Measurements from ENCODE around the gene SFXN4. TPM values are rescaled to one million over a fixed set of nuclear protein-coding genes. Genes with fewer than 3 reads are reported as not detected.
A peak's percentile ranks its signal among the peaks of the same experiment; 100 is the strongest.
"Not testable (repeated sequence)": the region's sequence is repeated elsewhere in the genome, so short reads cannot be mapped to it uniquely, and the experiment has no call there.

The SFXN4 gene
- polyA plus RNA-seq, 4 donors, result 35.4 to 63.7 (median 54.4) TPM

DNA sequence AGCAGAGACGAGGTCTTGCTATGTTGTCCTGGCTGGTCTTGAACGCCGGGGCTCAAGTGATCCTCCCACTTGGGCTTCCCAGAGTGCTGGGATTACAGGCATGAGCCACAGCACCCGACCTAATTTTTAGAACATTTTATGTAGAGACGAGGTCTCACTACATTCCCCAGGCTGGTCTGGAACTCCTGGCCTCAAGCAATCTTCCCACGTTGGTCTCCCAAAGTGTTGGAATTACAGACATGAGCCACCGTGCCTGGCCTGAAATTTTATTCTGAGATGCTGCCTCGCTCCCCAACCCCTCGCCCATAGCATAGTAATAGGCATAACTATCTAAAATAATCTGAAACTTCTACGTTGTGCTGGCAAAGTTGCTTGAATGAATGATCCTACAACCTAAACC, 21.9 kb downstream of the SFXN4 start:
- WGBS, 3 donors, result 85 to 96% (median 94%) methylated on average over 10 of the region's 10 CpGs
- no peak for FAIRE-seq
- H3K4me3 ChIP-seq (ENCODE audit: low read depth in 1 of 3, low read length in 3 of 3), result no peak overlapping the region
- DNase-seq, result no peak
- peaks cover 0 to 3% (median 0%) of the 10 kb centered on the region in 3 donors for H3K4me1 ChIP-seq (ENCODE audit: control insufficient read depth in 3 of 3, insufficient read depth in 2 of 3, low read depth in 1 of 3, low read length in 2 of 3)
- H3K36me3 ChIP-seq (ENCODE audit: control insufficient read depth in 3 of 3, insufficient read depth in 2 of 3, low read depth in 1 of 3, low read length in 3 of 3), result peaks cover 2 to 69% (median 2%) of the 10 kb centered on the region in 3 donors
- no peaks in the 10 kb centered on the region for H3K27me3 ChIP-seq (ENCODE audit: control insufficient read depth in 3 of 3, insufficient read depth in 3 of 3, low read length in 3 of 3)
- H3K9me3 ChIP-seq (ENCODE audit: control insufficient read depth in 2 of 2, insufficient read depth in 1 of 2, low read depth in 1 of 2, low read length in 1 of 2), result no peaks in the 10 kb centered on the region
- no peak overlapping the region for H3K27ac ChIP-seq (ENCODE audit: low read depth in 1 of 3, low read length in 2 of 3)

DNA sequence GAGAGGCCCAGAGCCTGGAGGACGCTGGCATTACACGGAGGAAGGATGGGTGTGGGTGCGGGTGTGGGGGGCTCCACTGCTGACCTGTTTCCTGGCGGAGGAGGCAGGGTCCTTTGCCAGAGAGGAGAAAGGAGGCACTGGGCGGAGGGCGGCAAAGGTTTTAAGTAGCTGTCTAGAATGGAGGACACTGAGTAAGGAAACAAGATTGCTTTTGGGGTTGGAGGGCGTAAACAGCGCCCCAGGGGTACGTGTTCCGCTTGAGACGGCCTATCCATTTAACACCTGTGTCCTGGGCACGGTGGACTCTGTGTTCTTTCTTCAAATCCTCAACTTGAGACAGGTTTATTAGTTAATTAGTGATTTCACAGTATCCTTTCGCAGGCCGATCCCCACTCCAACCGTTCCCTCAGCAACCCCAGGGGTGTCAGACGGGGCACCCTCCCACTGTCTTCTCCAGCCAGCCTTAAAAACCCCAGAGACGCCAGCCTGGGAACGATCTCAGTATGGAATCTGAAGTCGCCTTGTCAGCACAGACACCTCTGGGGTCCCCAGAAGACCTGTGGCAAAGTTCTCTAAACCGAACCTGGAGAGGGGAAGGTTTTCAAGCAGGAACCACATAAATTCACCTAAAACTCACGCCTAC, 24.8 kb downstream of the SFXN4 start:
- WGBS, 3 donors, result 91 to 94% (median 91%) methylated on average over 21 of the region's 21 CpGs
- DNase-seq (no peak), FAIRE-seq (no peak)
- peaks cover 0 to 3% (median 0%) of the 10 kb centered on the region in 3 donors for H3K4me1 ChIP-seq (ENCODE audit: control insufficient read depth in 3 of 3, insufficient read depth in 2 of 3, low read depth in 1 of 3, low read length in 2 of 3)
- H3K27me3 ChIP-seq (ENCODE audit: control insufficient read depth in 3 of 3, insufficient read depth in 3 of 3, low read length in 3 of 3), result no peaks in the 10 kb centered on the region
- H3K4me3 ChIP-seq (ENCODE audit: low read depth in 1 of 3, low read length in 3 of 3), result no peak overlapping the region
- no peaks in the 10 kb centered on the region for H3K9me3 ChIP-seq (ENCODE audit: control insufficient read depth in 2 of 2, insufficient read depth in 1 of 2, low read depth in 1 of 2, low read length in 1 of 2)
- peaks cover 2 to 53% (median 4%) of the 10 kb centered on the region in 3 donors for H3K36me3 ChIP-seq (ENCODE audit: control insufficient read depth in 3 of 3, insufficient read depth in 2 of 3, low read depth in 1 of 3, low read length in 3 of 3)
- no peak overlapping the region for H3K27ac ChIP-seq (ENCODE audit: low read depth in 1 of 3, low read length in 2 of 3)

DNA sequence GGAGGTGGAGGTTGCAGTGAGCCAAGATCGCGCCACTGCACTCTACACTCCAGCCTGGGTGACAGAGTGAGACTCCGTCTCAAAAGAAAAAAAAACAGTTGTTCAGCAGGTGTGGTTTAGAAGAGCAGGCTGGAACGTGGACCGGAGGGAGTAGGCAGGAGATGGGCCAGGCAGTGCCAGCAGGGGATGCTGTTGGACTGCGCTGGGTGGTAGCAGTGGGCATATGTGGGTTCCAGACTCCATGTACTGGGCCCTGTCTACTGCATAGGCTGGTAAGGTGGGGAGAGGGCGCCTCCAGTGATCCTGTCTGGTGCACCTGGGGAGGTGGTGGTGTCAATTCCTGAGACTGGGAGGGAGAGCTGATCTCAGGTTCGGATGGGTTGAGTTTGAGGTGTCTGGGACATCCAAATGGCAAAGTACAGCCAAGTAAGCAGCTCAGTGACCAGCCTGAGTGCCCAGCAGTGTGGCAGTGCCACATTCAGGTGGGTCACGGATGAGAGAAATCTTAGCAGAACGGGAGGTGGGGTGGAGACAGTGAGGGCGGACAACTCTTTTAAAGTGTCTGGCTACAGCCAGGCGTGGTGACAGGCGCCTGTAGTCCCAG, 25.9 kb downstream of the SFXN4 start:
- Histone ChIP-seq H3K4me1 (ENCODE audit: control insufficient read depth in 3 of 3, insufficient read depth in 2 of 3, low read depth in 1 of 3, low read length in 2 of 3) (peaks cover 0 to 3% (median 0%) of the 10 kb centered on the region in 3 donors), H3K9me3 (ENCODE audit: control insufficient read depth in 2 of 2, insufficient read depth in 1 of 2, low read depth in 1 of 2, low read length in 1 of 2) (no peaks in the 10 kb centered on the region), H3K36me3 (ENCODE audit: control insufficient read depth in 3 of 3, insufficient read depth in 2 of 3, low read depth in 1 of 3, low read length in 3 of 3) (peaks cover 2 to 53% (median 4%) of the 10 kb centered on the region in 3 donors), H3K27ac (ENCODE audit: low read depth in 1 of 3, low read length in 2 of 3) (no peak overlapping the region), H3K4me3 (ENCODE audit: low read depth in 1 of 3, low read length in 3 of 3) (no peak overlapping the region), H3K27me3 (ENCODE audit: control insufficient read depth in 3 of 3, insufficient read depth in 3 of 3, low read length in 3 of 3) (no peaks in the 10 kb centered on the region)
- FAIRE-seq (no peak), DNase-seq (peak; percentile 23 to 44)
- 79 to 86% (median 82%) methylated on average over 13 of the region's 13 CpGs for WGBS, 3 donors

DNA sequence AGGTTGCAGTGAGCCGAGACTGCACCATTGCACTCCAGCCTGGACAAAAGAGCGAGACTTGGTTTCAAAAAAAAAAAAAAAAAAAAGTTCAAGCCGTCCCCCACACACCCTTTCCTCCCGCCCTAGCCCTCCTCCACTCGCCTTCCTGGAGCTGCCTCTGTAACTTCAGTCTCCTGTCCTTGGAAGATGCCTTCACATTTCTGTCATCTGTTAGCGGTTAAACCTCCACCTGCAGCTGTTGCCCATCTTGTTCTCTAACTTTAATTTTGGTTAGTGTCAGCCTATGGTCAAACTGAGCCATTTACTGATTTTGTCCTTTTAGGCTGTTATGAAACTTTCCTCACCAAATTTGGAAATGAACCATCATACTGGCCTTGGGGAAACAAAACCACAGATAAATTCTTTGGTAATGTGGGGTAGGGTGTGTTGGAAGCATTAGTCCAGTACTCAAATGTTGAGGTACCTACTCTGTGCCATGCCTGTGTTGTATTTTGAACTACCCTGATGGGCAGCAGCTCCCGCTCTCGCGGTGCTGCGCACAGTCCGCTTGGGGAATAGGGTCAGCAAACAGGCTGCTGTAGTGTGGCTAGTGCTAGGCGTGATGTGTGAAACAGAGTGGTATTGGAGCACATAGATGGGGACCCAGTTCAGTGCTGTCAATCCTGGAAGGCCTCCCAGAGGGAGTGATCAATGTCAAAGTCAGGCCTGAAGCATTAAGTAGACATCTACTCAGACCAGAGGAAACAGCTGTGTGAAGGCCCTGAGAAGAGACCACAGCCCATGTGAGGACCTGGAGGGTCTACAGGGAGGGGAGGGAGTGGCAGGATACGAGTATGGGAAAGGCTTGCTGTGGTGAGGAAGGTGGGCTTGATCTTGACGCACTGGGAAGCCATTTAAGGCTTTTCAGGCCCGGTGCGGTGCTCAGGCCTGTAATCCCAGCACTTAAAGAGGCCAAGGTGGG, 26.9 kb downstream of the SFXN4 start:
- DNase-seq (no peak), FAIRE-seq (no peak)
- Histone ChIP-seq H3K27ac (ENCODE audit: low read depth in 1 of 3, low read length in 2 of 3) (no peak overlapping the region), H3K4me1 (ENCODE audit: control insufficient read depth in 3 of 3, insufficient read depth in 2 of 3, low read depth in 1 of 3, low read length in 2 of 3) (peaks cover 0 to 3% (median 0%) of the 10 kb centered on the region in 3 donors), H3K4me3 (ENCODE audit: low read depth in 1 of 3, low read length in 3 of 3) (no peak overlapping the region), H3K27me3 (ENCODE audit: control insufficient read depth in 3 of 3, insufficient read depth in 3 of 3, low read length in 3 of 3) (no peaks in the 10 kb centered on the region), H3K36me3 (ENCODE audit: control insufficient read depth in 3 of 3, insufficient read depth in 2 of 3, low read depth in 1 of 3, low read length in 3 of 3) (peaks cover 2 to 58% (median 4%) of the 10 kb centered on the region in 3 donors), H3K9me3 (ENCODE audit: control insufficient read depth in 2 of 2, insufficient read depth in 1 of 2, low read depth in 1 of 2, low read length in 1 of 2) (no peaks in the 10 kb centered on the region)
- WGBS, 3 donors, result 92 to 95% (median 94%) methylated on average over 14 to 16 of the region's 16 CpGs

DNA sequence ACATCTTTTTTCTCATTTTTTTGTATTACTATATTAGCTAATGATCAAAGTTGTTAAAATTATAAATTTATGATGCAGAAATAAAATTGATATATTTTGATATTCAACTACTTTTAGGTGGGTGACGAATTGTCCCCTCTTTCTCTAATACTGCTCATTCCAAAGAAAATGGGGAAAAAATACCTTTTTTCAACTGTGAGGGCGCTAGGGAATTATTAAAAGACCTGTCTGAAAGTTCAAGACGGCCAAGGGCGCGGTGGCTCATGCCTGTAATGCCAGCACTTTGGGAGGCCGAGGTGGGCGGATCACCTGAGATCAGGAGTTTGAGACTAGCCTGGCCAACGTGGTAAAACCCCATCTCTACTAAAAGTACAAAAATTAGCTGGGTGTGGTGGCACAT, 27.6 kb downstream of the SFXN4 start:
- not testable (repeated sequence) for H3K4me3 ChIP-seq (ENCODE audit: low read depth in 1 of 3, low read length in 3 of 3); FAIRE-seq; H3K9me3 ChIP-seq (ENCODE audit: control insufficient read depth in 2 of 2, insufficient read depth in 1 of 2, low read depth in 1 of 2, low read length in 1 of 2); H3K27me3 ChIP-seq (ENCODE audit: control insufficient read depth in 3 of 3, insufficient read depth in 3 of 3, low read length in 3 of 3); DNase-seq; H3K4me1 ChIP-seq (ENCODE audit: control insufficient read depth in 3 of 3, insufficient read depth in 2 of 3, low read depth in 1 of 3, low read length in 2 of 3); H3K27ac ChIP-seq (ENCODE audit: low read depth in 1 of 3, low read length in 2 of 3)
- 78 to 81% (median 79%) methylated on average over 8 of the region's 8 CpGs for WGBS, 3 donors
- H3K36me3 ChIP-seq (ENCODE audit: control insufficient read depth in 3 of 3, insufficient read depth in 2 of 3, low read depth in 1 of 3, low read length in 3 of 3), result peaks cover 4 to 59% (median 6%) of the 10 kb centered on the region in 3 donors

DNA sequence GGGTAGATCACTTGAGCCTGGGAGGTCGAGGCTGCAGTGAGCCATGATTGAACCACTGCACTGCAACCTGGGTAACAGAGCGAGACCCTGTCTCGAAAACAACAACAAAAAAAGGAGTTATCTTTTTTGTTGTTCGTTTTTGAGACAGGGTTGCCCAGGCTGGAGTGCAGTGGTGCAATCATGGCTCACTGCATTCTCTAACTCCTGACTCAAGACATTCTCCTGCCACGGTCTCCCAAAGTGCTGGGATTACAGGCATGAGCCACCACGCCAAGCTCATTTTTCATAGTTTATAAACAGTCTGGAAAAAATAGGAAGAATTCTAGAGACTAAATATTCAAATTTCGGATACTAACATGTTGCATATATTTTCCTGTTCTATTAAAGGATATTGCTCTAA, 29.4 kb downstream of the SFXN4 start:
- Histone ChIP-seq H3K4me3 (ENCODE audit: low read depth in 1 of 3, low read length in 3 of 3) (no peak overlapping the region), H3K9me3 (ENCODE audit: control insufficient read depth in 2 of 2, insufficient read depth in 1 of 2, low read depth in 1 of 2, low read length in 1 of 2) (no peaks in the 10 kb centered on the region), H3K27ac (ENCODE audit: low read depth in 1 of 3, low read length in 2 of 3) (peak overlapping the region in 1 of 3 donors; percentile 38), H3K36me3 (ENCODE audit: control insufficient read depth in 3 of 3, insufficient read depth in 2 of 3, low read depth in 1 of 3, low read length in 3 of 3) (peaks cover 4 to 62% (median 6%) of the 10 kb centered on the region in 3 donors), H3K4me1 (ENCODE audit: control insufficient read depth in 3 of 3, insufficient read depth in 2 of 3, low read depth in 1 of 3, low read length in 2 of 3) (no peaks in the 10 kb centered on the region), H3K27me3 (ENCODE audit: control insufficient read depth in 3 of 3, insufficient read depth in 3 of 3, low read length in 3 of 3) (no peaks in the 10 kb centered on the region)
- WGBS, 3 donors, result 83 to 91% (median 91%) methylated on average over 7 of the region's 7 CpGs
- FAIRE-seq (no peak), DNase-seq (no peak)

DNA sequence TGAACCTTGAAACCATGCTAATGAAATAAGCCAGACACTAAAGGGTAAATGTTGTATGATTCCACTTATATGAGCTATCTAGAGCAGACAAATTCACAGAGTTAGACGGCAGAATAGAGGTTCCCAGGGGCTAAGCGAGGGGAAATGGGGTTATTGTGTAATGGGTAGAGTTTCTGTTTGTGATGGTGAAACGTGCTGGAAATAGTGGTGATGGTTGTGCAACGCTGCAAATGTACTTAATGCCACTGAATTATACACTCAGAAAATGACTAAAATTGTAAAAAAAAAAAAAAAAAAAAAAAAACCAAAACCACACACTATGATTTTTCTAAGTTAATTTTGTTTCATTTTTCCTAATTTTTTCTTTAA, 30.0 kb downstream of the SFXN4 start:
- no peaks in the 10 kb centered on the region for H3K4me1 ChIP-seq (ENCODE audit: control insufficient read depth in 3 of 3, insufficient read depth in 2 of 3, low read depth in 1 of 3, low read length in 2 of 3)
- no peak overlapping the region for H3K4me3 ChIP-seq (ENCODE audit: low read depth in 1 of 3, low read length in 3 of 3)
- no peaks in the 10 kb centered on the region for H3K9me3 ChIP-seq (ENCODE audit: control insufficient read depth in 2 of 2, insufficient read depth in 1 of 2, low read depth in 1 of 2, low read length in 1 of 2)
- FAIRE-seq (no peak), DNase-seq (no peak)
- no peaks in the 10 kb centered on the region for H3K27me3 ChIP-seq (ENCODE audit: control insufficient read depth in 3 of 3, insufficient read depth in 3 of 3, low read length in 3 of 3)
- H3K27ac ChIP-seq (ENCODE audit: low read depth in 1 of 3, low read length in 2 of 3), result no peak overlapping the region
- H3K36me3 ChIP-seq (ENCODE audit: control insufficient read depth in 3 of 3, insufficient read depth in 2 of 3, low read depth in 1 of 3, low read length in 3 of 3), result peaks cover 4 to 61% (median 5%) of the 10 kb centered on the region in 3 donors
- 51 to 80% (median 63%) methylated on average over 4 of the region's 4 CpGs for WGBS, 3 donors

DNA sequence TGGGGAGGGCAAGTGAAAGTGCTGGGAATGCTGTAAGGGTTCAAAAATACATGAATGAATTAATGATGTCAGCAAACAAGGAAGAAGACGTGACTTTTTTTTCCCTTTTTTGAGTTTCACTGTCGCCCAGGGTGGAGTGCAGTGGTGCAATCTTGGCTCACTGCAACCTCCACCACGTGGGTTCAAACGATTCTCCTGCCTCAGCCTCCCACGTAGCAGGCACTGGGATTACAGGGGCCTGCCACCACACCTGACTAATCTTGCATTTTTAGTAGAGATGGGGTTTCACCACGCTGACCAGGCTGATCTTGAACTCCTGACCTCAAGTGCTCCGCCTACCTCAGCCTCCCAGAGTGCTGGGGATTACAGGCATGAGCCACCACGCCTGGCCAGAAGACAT, 31.6 kb downstream of the SFXN4 start:
- FAIRE-seq, result no peak
- no peaks in the 10 kb centered on the region for H3K27me3 ChIP-seq (ENCODE audit: control insufficient read depth in 3 of 3, insufficient read depth in 3 of 3, low read length in 3 of 3)
- H3K36me3 ChIP-seq (ENCODE audit: control insufficient read depth in 3 of 3, insufficient read depth in 2 of 3, low read depth in 1 of 3, low read length in 3 of 3), result peaks cover 4 to 53% (median 6%) of the 10 kb centered on the region in 3 donors
- H3K4me3 ChIP-seq (ENCODE audit: low read depth in 1 of 3, low read length in 3 of 3), result no peak overlapping the region
- 76 to 87% (median 80%) methylated on average over 8 of the region's 8 CpGs for WGBS, 3 donors
- H3K9me3 ChIP-seq (ENCODE audit: control insufficient read depth in 2 of 2, insufficient read depth in 1 of 2, low read depth in 1 of 2, low read length in 1 of 2), result no peaks in the 10 kb centered on the region
- H3K4me1 ChIP-seq (ENCODE audit: control insufficient read depth in 3 of 3, insufficient read depth in 2 of 3, low read depth in 1 of 3, low read length in 2 of 3), result no peaks in the 10 kb centered on the region
- H3K27ac ChIP-seq (ENCODE audit: low read depth in 1 of 3, low read length in 2 of 3), result no peak overlapping the region
- DNase-seq, result no peak

Data from small intestine (tissue), 7 donors.